PC-9 (cell line): ENCODE data around the gene UBTD2.

Experiments used
- CTCF ChIP-seq: fragments of 200-600 bp; sonication (generic); conservative IDR thresholded peaks from 2 replicates; pipeline ENCODE4 v1.6.1; 2017; ENCODE audit warnings: mixed run types, antibody characterized with exemption, mild to moderate bottlenecking, moderate library complexity
- EZH2 ChIP-seq: fragments of 200-600 bp; sonication (generic); IDR thresholded peaks from 2 replicates; pipeline ENCODE4 v1.8.0; 2017; ENCODE audit warnings: antibody characterized with exemption, low read depth

GRCh38 chr5:172166030-172166826 lies 117.3 kb downstream of the UBTD2 start:
- no peak for TF ChIP-seq CTCF
- TF ChIP-seq EZH2, result no peak
